SK-N-MC (cell line): ENCODE data around the gene SRRM2.

Experiments used
- EZH2 ChIP-seq: fragments of 200-600 bp; sonication (generic); IDR thresholded peaks from one replicate; pipeline ENCODE4 v1.6.1; 2017; ENCODE audit warnings: antibody characterized with exemption
- FOXP2 ChIP-seq: optimal IDR thresholded peaks from 2 replicates; pipeline ENCODE3; 2011; ENCODE audit warnings: mild to moderate bottlenecking, moderate library complexity; ENCODE audit not compliant: insufficient read depth; ENCODE audit errors: extremely low read length, control extremely low read depth
- POLR2AphosphoS5 ChIP-seq: IDR thresholded peaks from 2 replicates; pipeline ENCODE4 v1.6.1; 2012; ENCODE audit warnings: mild to moderate bottlenecking, low read depth, low read length, borderline replicate concordance

DNA sequence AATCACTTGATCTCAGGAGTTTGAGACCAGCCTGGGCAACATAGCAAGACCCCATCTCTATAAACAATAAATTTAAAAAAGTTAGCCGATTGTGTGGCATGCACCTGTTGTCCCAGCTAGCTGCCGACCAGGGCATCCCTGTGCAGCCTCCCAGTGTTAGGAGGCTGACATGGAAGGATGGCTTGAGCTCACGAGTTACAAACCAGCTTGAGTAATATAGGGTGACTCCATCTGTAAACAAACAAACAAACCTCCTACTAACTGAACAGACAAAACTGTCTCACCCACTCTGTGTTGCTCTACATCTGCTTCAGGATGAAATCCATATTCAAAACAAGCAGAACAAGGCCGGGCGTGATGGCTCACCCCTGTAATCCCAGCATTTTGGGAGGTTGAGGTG, 25.5 kb upstream of the SRRM2 start:
- TF ChIP-seq EZH2 (no peak), POLR2AphosphoS5 (no peak), FOXP2 (no peak)
